Measurements from ENCODE around the gene NHS. TPM values are rescaled to one million over a fixed set of nuclear protein-coding genes. Genes with fewer than 3 reads are reported as not detected.
A peak's percentile ranks its signal among the peaks of the same experiment; 100 is the strongest.

Gene NHS
- total RNA-seq (2021; ENCODE audit: unreplicated experiment) (5.7 TPM), Bru-seq, nascent RNA (percentile 68 among the genes with signal in this experiment), BruChase-seq, experiment 1, labeled RNA remaining after a 6-hour chase (percentile 58 among the genes with signal in this experiment), BruChase-seq, experiment 2, labeled RNA remaining after a 2-hour chase (percentile 76 among the genes with signal in this experiment)
- polyA plus RNA-seq (2012) = 1.6 and 2.3 TPM in 2 replicates
- long read RNA-seq, partial matches to known transcripts = 0 of 2 reads
- long read RNA-seq, other reads (novel, unspliced or antisense) = 2 of 2 reads

GRCh38 chrX:17374619-17375366 lies at the start of gene NHS:
NHS (plus strand) TSS chrX:17375200; CDS start chrX:17375758, 558 bp downstream.
- H3K36me3 ChIP-seq (ENCODE audit: control insufficient read depth in 1 of 2, insufficient read depth in 2 of 2, low read length in 2 of 2) = no peaks in the 10 kb centered on the region
- H3K9me3 ChIP-seq (ENCODE audit: control insufficient read depth in 1 of 2, insufficient read depth in 1 of 2, low read depth in 1 of 2, low read length in 2 of 2) = no peaks in the 10 kb centered on the region
- peak within 1 kb of the TSS; percentile 92 for H2AFZ ChIP-seq (ENCODE audit: low read depth, low read length, poor library complexity, severe bottlenecking)
- peak within 1 kb of the TSS; percentile 64 for H3K9ac ChIP-seq (ENCODE audit: low read length)
- no peak for TF ChIP-seq ZNF274 (IDR thresholded peaks at IDR 0.05; ENCODE audit: low read depth, low read length)
- TF ChIP-seq POLR2AphosphoS5 (IDR thresholded peaks at IDR 0.05; ENCODE audit: low read depth, low read length) = 0 out of 2 replicates have a peak, but pooled peaks have one; percentile 30
- TF ChIP-seq FOSL1 (IDR thresholded peaks at IDR 0.05; ENCODE audit: low read depth) = no peak
- peak in 2 of 3 experiments; percentile 41 to 49; a peak in 4 of 6 replicates for TF ChIP-seq CTCF (IDR thresholded peaks at IDR 0.05 in 2 of 3, conservative IDR thresholded peaks at IDR 0.05 in 1 of 3; ENCODE audit: borderline replicate concordance in 1 of 3, insufficient read depth in 1 of 3, low read depth in 2 of 3, low read length in 2 of 3)
- no peak for TF ChIP-seq ELF1 (IDR thresholded peaks at IDR 0.05; ENCODE audit: borderline replicate concordance, low read depth)
- TF ChIP-seq POLR2A (IDR thresholded peaks at IDR 0.05; ENCODE audit: borderline replicate concordance, extremely low read depth, insufficient read depth, insufficient read length) = peak; percentile 22
- H3K79me2 ChIP-seq (ENCODE audit: insufficient read depth, low read length) = peaks cover 7% of the 10 kb centered on the region; the same call in 1 of the 2 replicates
- intact Hi-C loops (cut with micrococcal nuclease) = loop anchor here (1.0 to 10.0 kb wide), 5 partner anchors 38 to 318 kb away; no protein-coding TSS in a partner anchor
- no peaks in the 10 kb centered on the region for H3K27me3 ChIP-seq (ENCODE audit: insufficient read depth, low read length)
- ChIA-PET CTCF (no interaction called here), RAD21 (ENCODE audit: low non-redundant PET in 1 of 2, low total read pairs in 2 of 2, uncharacterized antibody in 2 of 2, unreplicated experiment in 2 of 2) (no interaction called here), POLR2A (no interaction called here)
- no peaks in the 10 kb centered on the region for H4K20me1 ChIP-seq (ENCODE audit: insufficient read depth)
- DNase-seq (ENCODE audit: low read depth, low spot score) (peak; percentile 61), ATAC-seq (peak; percentile 80)
- H3K4me2 ChIP-seq (ENCODE audit: low read length) = peak within 1 kb of the TSS; percentile 89
- H3K27ac ChIP-seq (ENCODE audit: low read depth, low read length) = peak within 1 kb of the TSS; percentile 55; the same call in 1 of the 2 replicates
- H3K4me3 ChIP-seq (replicated peaks in 1 of 2; ENCODE audit: low read depth in 1 of 2, low read length in 2 of 2) = peak within 1 kb of the TSS; percentile 62 to 65
- no TSS peak for BruUV-seq (replicated peaks)
- peaks cover 2 to 16% of the 10 kb centered on the region in 2 experiments; a peak in 2 of 4 replicates for H3K4me1 ChIP-seq (ENCODE audit: control insufficient read depth in 1 of 2, insufficient read depth in 2 of 2, low read length in 2 of 2)
- no peaks in the 10 kb centered on the region for H3K9me2 ChIP-seq (ENCODE audit: insufficient read depth)
